ENCODE results near the gene HK1.
"Not testable (repeated sequence)": the region's sequence is repeated elsewhere in the genome, so short reads cannot be mapped to it uniquely, and the experiment has no call there.

HK1 gene

GRCh38 chr10:69278446-69278963, at the start of gene HK1:
Gene HK1, plus strand, starts transcription at chr10:69278496.
- DNase-seq = no peak

- no peak for DNase-seq
Observed at GRCh38 chr10:69229616-69229916, 48.7 kb upstream of the HK1 start.

GRCh38 chr10:69230128-69230527, 48.2 kb upstream of the HK1 start:
- no peak for DNase-seq

DNA sequence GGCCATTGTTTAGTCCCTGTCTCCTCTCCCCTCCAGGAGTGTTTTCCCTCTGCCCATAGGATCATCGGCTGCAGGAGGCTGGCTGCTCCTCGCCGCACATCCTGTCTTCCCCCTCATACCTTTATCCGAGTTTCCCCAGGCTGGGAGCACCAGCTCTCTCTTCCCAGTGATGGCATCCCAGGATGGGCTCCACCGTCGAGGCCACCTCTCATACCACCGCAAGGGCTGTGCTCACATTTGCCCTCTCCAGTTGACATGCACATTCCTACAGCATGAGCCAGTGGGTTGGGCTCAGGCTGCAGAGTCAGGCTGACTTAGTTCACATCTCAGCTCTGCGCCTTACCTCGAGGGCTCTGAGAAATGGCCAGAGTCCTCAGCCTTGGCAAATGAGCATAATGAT, 46.0 kb upstream of the HK1 start:
- no peak for DNase-seq

- no peak for DNase-seq
Observed at GRCh38 chr10:69232736-69233480, 45.4 kb upstream of the HK1 start.

- DNase-seq = no peak
Observed at GRCh38 chr10:69234447-69234846, 43.8 kb upstream of the HK1 start.

DNA sequence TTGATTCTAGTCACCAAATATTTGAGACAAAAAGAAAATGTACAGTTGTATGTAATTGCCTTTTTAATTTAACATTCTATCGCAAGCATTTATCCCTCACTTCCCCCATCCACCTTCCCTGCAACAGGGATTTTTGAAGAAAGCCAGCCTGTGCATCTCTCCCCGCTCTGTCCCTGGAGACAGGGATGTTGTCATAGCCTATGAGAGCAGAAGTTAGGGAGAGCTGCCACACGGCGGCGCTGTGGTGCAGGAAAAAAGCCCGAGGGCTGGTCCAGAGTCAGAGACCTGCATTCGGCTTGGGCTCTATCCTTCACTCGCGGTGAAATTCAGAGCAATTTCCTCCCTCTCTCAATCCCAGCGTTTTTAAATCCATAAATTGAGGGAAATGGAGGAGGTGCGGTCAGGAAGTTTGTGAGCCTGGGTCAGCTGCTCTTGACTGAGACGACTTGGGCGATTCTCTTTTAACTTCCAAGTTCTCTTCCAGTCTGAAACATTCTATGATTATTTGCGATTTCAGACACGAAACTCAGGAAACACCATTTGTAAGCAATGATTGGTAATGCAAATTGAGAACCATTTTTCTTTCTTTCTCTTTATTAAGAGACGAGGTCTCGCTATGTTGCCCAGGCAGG, 40.7 kb upstream of the HK1 start:
- peak; percentile 88 for DNase-seq

- DNase-seq = no peak
Observed at GRCh38 chr10:69239136-69239535, 39.2 kb upstream of the HK1 start.

GRCh38 chr10:69239816-69240434, 38.4 kb upstream of the HK1 start:
- no peak for DNase-seq

- DNase-seq = no peak
Observed at GRCh38 chr10:69240455-69240854, 37.8 kb upstream of the HK1 start.

DNA sequence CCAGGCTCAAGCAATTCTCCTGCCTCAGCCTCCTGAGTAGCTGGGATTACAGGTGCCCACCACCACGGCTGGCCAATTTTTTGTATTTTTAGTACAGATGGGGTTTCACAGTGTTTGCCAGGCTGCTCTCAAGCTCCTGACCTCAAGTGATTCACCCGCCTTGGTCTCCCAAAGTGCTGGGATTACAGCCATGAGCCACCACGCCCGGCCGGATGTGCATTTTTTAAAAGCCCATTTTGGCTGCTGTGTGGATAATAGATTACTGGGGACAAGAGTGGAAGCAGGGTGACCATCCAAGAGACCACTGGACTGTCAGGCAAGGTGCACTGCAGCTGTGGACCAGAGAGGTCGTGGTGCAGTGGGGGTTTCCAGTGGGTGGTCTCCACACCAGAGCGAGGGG, 36.7 kb upstream of the HK1 start:
- DNase-seq = no peak

DNA sequence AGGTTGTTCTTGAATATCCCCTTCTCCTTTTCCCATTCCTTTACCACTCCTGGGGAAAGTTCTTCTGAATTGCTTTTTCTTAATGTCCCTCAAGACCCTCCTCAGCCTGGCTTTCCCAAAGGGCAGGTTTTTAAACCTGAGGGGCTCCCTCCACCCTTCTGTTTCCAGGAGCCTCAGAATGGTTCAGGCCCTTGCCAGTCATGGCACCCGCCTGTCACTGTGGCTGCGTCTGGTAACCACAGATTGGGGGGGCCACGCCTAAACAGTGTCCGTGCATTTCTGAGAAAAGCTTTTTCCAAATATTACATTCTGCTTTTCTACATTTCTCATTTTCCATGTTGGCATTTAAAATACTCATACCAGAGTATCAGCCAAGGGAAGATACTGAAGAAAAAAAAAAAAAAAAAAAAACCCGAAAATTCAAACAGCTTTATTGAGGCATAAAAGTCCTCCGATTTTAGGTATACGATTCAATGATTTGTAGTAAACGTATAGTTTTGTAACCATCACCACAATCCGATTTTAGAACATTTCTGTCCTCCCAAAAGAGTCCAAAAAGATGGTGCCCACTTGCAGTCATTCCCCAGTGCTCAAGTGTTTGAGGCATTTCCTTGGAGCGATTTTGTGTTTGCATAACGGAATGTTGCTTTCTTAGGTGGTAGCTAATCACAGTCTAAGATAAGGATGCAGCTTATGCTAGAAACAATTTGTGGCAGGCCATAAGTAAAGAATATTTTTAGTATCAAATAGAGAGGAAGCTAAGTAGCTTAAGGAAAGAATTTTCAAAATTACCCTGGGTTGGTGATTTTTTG, 36.0 kb upstream of the HK1 start:
- no peak for DNase-seq

GRCh38 chr10:69242852-69243212, 35.5 kb upstream of the HK1 start:
- no peak for DNase-seq

- no peak for DNase-seq
Observed at GRCh38 chr10:69243817-69244216, 34.5 kb upstream of the HK1 start.

DNA sequence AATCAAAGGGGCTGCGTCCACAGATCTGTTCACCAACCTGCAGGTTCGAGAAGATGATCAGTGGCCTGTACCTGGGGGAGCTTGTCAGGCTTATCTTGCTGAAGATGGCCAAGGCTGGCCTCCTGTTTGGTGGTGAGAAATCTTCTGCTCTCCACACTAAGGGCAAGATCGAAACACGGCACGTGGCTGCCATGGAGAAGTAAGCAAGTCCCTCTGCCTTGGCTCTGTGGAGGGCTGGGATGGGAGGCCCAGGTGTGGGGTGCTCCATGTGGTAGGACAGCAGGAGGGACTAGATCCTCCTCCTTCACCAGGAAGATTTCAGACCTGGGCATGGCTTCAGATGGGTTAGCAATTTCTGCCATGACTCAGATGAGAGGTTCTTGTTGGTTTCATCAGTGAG, 32.3 kb upstream of the HK1 start:
- no peak for DNase-seq

DNA sequence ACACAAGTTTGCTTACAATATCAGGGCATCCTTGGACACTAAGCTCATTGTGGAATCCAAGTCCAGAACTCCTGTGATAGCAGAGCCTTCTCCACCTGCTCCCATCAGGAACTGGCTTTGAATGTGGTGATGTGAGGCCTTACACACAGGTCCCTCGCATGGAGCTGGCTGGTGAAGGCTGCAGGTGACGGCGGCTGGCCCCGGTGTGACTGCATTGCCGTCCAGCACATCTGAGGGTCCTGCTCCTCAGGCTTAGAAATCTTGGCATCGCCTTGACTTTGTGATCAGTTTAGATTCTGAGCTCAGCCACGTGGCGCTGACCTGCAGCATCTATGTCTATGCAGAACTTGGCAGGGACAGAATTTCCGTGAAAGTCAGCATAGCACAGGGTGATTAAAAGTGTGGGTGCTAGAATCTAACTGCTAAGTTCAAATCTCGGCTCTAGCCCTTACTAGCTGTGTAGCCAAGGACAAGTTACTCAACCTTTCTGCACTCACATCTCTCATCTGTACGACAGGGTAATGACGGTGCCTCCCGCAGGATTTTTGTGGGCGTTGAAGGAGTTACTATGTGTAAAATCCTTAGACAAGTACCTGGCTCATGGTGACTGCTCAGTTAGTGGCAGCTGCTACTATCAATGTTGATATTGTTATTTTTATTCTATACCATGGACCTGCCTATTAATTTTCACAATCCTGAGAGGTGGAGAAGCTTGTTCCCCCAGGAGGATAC, 31.5 kb upstream of the HK1 start:
- no peak for DNase-seq

- DNase-seq = no peak
Observed at GRCh38 chr10:69247313-69247710, 31.0 kb upstream of the HK1 start.

GRCh38 chr10:69248117-69248730, 30.1 kb upstream of the HK1 start:
- no peak for DNase-seq

GRCh38 chr10:69250041-69250440, 28.3 kb upstream of the HK1 start:
- DNase-seq = no peak

- DNase-seq = not testable (repeated sequence)
Observed at GRCh38 chr10:69251417-69251816, 26.9 kb upstream of the HK1 start.

DNA sequence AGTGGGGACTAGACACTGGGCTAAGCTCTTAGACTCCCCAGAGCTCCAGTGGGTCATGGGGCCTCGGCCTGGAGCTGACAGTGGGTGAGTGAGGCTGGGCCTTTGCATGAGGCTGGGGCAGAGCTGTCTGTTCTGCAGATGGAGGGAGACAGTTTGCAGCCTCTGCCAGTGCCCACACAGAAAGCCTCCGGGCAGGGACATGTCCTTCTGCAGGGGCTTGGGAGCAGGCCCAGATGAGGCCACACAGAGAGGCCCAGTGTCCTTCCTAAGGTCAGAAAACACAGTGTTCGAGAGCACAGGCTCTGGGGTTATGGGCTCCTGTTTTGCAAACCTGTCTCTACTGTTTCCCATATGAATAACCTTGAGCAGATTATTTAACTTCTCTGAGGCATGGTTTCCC, 25.1 kb upstream of the HK1 start:
- no peak for DNase-seq

DNA sequence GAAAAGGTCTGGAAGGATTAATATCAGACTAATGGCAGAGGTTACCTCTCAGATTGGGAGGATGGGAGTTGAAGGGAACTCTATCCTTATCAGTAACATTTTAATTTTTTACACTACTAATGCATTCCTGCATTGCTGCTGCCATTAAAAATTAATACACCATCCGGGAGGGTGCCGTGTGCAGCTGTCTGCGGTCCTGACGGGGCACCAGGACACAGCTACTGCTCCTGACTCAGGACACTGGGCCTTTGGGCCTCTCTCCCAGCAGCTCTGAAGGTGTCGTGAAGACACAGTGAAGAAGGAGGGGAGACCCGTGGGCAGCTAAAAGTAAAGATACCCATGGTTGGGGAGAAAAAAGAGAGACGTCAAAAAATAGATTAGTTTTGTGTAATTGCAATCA, 23.4 kb upstream of the HK1 start:
- DNase-seq = no peak

Measured in activated CD4-positive, alpha-beta T cell treated with anti-CD3 and anti-CD28 coated beads, Interleukin-2, amount 50 U/mL, for 16 hours (primary cell).